SK-N-SH treated with all-trans-retinoic acid at 6 μM for 48 hours (cell line): Measurements from ENCODE around the gene MED27.

Experiments used
- CREB5 ChIP-seq: fragments of 250-450 bp; sonication (Bioruptor Pico); IDR thresholded peaks from 2 replicates; pipeline ENCODE4 v1.5.1; 2020; ENCODE audit warnings: low read depth, mild to moderate bottlenecking, moderate library complexity
- TOX ChIP-seq: fragments of 250-450 bp; sonication (Bioruptor Pico); IDR thresholded peaks from 2 replicates; pipeline ENCODE4 v1.8.0; 2021; ENCODE audit warnings: mild to moderate bottlenecking, moderate library complexity, borderline replicate concordance

- TF ChIP-seq TOX (CRISPR knock-in tag), result no peak
- TF ChIP-seq CREB5 (CRISPR knock-in tag), result no peak
Measured at GRCh38 chr9:131937451-131937850, 142.2 kb downstream of the MED27 start.
